Brain microvascular endothelial cell (primary cell): Measurements from ENCODE around the gene ALMS1.
"Not testable (repeated sequence)": the region's sequence is repeated elsewhere in the genome, so short reads cannot be mapped to it uniquely, and the experiment has no call there.

Experiments used
- DNase-seq: peaks from one replicate; pipeline ENCODE4 v3.0.0-alpha.2; 2020
- H3K27ac ChIP-seq: fragments of 250-450 bp; sonication (Bioruptor Pico); 2 replicates; pipeline ENCODE4 v1.5.1; 2020; ENCODE audit warnings: mild to moderate bottlenecking, moderate library complexity
- H3K27me3 ChIP-seq: fragments of 250-450 bp; sonication (Bioruptor Pico); replicated peaks from 2 replicates; pipeline ENCODE4 v1.5.1; 2020; ENCODE audit warnings: mild to moderate bottlenecking
- H3K36me3 ChIP-seq: fragments of 250-450 bp; sonication (Bioruptor Pico); replicated peaks from 2 replicates; pipeline ENCODE4 v1.5.1; 2020; ENCODE audit warnings: mild to moderate bottlenecking
- H3K4me3 ChIP-seq: 2 replicates; pipeline ENCODE4 v1.5.1; 2011; ENCODE audit warnings: low read depth, mild to moderate bottlenecking, control low read depth, low read length, moderate library complexity
- CTCF ChIP-seq: IDR thresholded peaks from 2 replicates; pipeline ENCODE4 v1.5.1; 2011; ENCODE audit warnings: low read depth, mild to moderate bottlenecking, moderate library complexity, low read length, control low read depth, inconsistent platforms; ENCODE audit errors: missing control alignments
- in situ Hi-C: cut with HindIII; loops from 2 replicates; pipeline ENCODE4 v1.10.0; 2017; ENCODE audit warnings: low sequenced_read_pairs, low pct_ligation_motif_present

The ALMS1 gene

GRCh38 chr2:73642338-73643018 is 256.8 kb downstream of the ALMS1 start, which contains the start of gene NAT8:
TSS of gene NAT8 (minus strand) at chr2:73642422. CDS start at chr2:73641628, 794 bp downstream.
- no peak for DNase-seq
- Histone ChIP-seq H3K27me3 (no peaks in the 10 kb centered on the region), H3K4me3 (no peak within 1 kb of the TSS), H3K27ac (no peak within 1 kb of the TSS), H3K36me3 (no peaks in the 10 kb centered on the region)
- in situ Hi-C loops: no loop called here
- TF ChIP-seq CTCF: no peak

DNA sequence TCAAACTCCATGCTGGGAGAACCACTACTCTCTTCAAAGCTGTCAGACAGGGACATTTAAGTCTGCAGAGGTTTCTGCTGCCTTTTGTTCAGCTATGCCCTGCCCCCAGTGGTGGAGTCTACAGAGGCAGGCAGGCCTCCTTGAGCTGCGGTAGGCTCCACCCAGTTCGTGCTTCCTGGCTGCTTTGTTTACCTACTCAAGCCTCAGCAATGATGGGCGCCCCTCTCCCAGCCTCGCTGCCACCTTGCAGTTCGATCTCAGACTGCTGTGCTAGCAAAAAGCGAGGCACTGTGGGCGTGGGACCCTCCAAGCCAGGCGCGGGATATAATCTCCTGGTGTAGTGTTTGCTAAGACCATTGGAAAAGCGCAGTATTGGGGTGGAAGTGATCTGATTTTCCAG is 262.1 kb downstream of the ALMS1 start:
- DNase-seq, H3K4me3 ChIP-seq, H3K36me3 ChIP-seq, in situ Hi-C loops, H3K27me3 ChIP-seq, H3K27ac ChIP-seq: not testable (repeated sequence)

DNA sequence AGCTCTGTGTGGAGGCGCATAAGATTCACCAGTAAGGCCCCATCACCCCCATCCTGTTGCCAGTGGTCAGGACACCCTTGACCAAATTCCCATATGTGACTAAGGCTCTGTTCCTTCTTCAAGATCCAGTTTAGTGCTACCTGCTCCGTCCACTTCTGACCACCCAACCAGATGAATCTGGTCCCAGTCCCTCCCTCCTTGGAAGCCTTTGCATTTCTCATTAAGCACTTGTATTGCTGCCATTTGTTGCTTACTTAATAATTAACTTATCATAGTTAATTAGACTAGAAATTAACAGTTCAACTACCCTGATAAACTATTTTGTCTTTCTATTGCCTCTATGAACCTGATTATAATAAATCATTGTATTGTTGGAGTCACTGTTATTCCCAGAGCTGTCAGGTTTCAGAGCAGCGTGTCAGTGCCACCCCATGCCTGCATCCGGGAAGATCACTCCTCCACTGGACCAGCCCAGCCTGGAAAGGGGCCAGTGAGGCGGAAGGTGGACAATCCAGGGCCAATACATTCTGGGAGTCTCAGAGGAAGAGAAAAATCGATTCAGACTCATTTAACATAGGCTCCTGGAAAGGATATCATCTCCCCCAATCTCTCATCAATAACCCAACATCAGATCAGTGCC is 266.1 kb downstream of the ALMS1 start:
- H3K27ac ChIP-seq: no peak overlapping the region
- in situ Hi-C loops: no loop called here
- H3K36me3 ChIP-seq: no peaks in the 10 kb centered on the region
- no peak for TF ChIP-seq CTCF
- peaks cover 2% of the 10 kb centered on the region for H3K27me3 ChIP-seq
- no peak overlapping the region for H3K4me3 ChIP-seq
- no peak for DNase-seq

DNA sequence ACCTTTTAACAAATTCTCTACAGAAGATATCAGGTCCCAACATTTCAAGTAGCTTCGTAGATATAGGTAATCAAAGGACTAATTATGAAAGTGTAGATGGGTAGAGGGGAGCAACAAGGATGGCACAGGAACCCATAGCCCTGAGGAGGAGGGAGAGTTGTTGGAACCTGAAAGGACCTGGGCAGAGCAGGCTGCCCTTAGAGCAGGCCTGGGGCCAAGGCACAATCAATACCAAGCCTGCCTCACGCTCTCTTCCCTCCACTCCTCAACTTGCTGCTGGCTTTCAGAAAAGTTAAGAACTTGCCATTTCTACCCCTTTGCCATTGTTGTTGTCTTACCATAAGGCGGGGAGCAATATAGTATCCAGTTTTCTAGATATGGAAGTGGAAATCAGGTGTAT is 266.7 kb downstream of the ALMS1 start:
- in situ Hi-C loops: no loop called here
- Histone ChIP-seq H3K36me3 (no peaks in the 10 kb centered on the region), H3K4me3 (no peak overlapping the region), H3K27ac (no peak overlapping the region), H3K27me3 (peaks cover 2% of the 10 kb centered on the region)
- no peak for DNase-seq
- TF ChIP-seq CTCF: no peak

DNA sequence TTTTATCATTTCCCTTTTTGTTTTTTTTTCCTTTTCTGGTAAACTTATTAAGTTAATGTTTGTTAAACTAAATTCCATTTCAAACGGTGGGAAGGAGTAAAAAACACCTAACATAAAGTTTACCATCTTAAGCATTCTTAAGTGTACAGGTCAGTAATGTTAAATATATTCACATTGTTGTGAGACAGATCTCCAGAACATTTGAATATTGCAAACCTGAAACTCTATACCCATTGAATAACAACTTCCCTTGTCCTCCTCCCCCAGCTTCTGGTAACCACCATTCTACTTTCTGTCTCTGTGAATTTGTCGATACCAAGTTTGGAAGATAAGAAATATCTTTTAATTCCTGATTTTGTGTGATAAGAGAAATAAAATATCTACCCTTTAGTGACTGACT is 268.5 kb downstream of the ALMS1 start:
- in situ Hi-C loops: no loop called here
- no peak for DNase-seq
- no peak overlapping the region for H3K4me3 ChIP-seq
- no peak overlapping the region for H3K27ac ChIP-seq
- TF ChIP-seq CTCF: no peak
- no peaks in the 10 kb centered on the region for H3K36me3 ChIP-seq
- peaks cover 2% of the 10 kb centered on the region for H3K27me3 ChIP-seq
